22Rv1 (cell line): Measurements from ENCODE around the gene COLEC12.

Experiments used
- CTCF ChIP-seq: fragments of 450-650 bp; IDR thresholded peaks from 2 replicates; pipeline ENCODE4 v1.5.1; 2017; ENCODE audit warnings: mild to moderate bottlenecking
- ZFX ChIP-seq: fragments of 450-650 bp; IDR thresholded peaks from 2 replicates; pipeline ENCODE4 v1.6.1; 2017; ENCODE audit warnings: antibody characterized with exemption, borderline replicate concordance

GRCh38 chr18:313931-314330, 186.6 kb downstream of the COLEC12 start:
- no peak for TF ChIP-seq CTCF
- TF ChIP-seq ZFX: no peak
